HCT116 (cell line): ENCODE measurements around the gene CHAD. TPM values are rescaled to one million over a fixed set of nuclear protein-coding genes. Genes with fewer than 3 reads are reported as not detected.

Experiments
- ATAC-seq: fragments of 200-7000 bp; cut with Tn5 transposase; 2 replicates; pipeline ENCODE4 v1.9.1; 2020; ENCODE audit warnings: mild to moderate bottlenecking, moderate library complexity
- BruUV-seq: library from RNA; stranded (reverse); fragments of 400-500 nt; replicated peaks from 2 replicates; lab custom pipeline; 2021; lab: Mats Ljungman, UMichigan
- CTCF ChIA-PET: fragments of 300-600 bp; sonication (Branson Sonifier 250); formaldehyde crosslinking; loops from one replicate; lab custom pipeline; 2021; ENCODE audit warnings: antibody characterized with exemption; lab: Charles Lee
- POLR2A ChIA-PET: fragments of 300-600, 350-600 bp; sonication (Branson Sonifier 250); formaldehyde crosslinking; loops from one replicate; lab custom pipeline; 2021; ENCODE audit warnings: antibody characterized with exemption; lab: Charles Lee
- RAD21 ChIA-PET, 2 experiments: fragments of 300-600 bp; sonication (Branson Sonifier 250); formaldehyde crosslinking; loops; one replicate each; lab custom pipeline; 2023; ENCODE audit warnings: low total read pairs in 2 of 2; ENCODE audit not compliant: uncharacterized antibody in 2 of 2, unreplicated experiment in 2 of 2, low non-redundant PET in 1 of 2; lab: Charles Lee
- DNase-seq: peaks from one replicate; pipeline ENCODE4 v3.0.0-alpha.2; 2010; ENCODE audit warnings: low read depth, low spot score
- H2AFZ ChIP-seq: fragments of 200-600 bp; shearing (Covaris generic), sonication (generic); 2 replicates; pipeline ENCODE4 v1.6.1; 2017; ENCODE audit warnings: low read depth, mixed run types, mixed read lengths, antibody characterized with exemption, low read length; ENCODE audit not compliant: poor library complexity, severe bottlenecking
- H3K27ac ChIP-seq: 2 replicates; pipeline ENCODE4 v1.5.1; 2012; ENCODE audit warnings: low read depth, low read length
- H3K27me3 ChIP-seq: fragments of 200-600 bp; sonication (generic); 2 replicates; pipeline ENCODE4 v1.6.1; 2016; ENCODE audit warnings: mixed run types, low read length, mixed read lengths; ENCODE audit not compliant: insufficient read depth
- H3K36me3 ChIP-seq, 2 experiments: fragments of 200-500 bp in 1 of 2; fragments of 200-600 bp in 1 of 2; sonication (Bioruptor generic) in 1 of 2; sonication (generic) in 1 of 2; 2 replicates each; pipeline versions ENCODE4 v1.5.1 to v1.6.1; 2014 to 2016; ENCODE audit warnings: low read length in 2 of 2, inconsistent platforms in 1 of 2, mixed read lengths in 1 of 2, mixed run types in 1 of 2; ENCODE audit not compliant: insufficient read depth in 2 of 2, control insufficient read depth in 1 of 2
- H3K4me1 ChIP-seq, 2 experiments: fragments of 200-600 bp in 1 of 2; sonication (generic) in 1 of 2; 2 replicates each; pipeline versions ENCODE4 v1.5.1 to v1.6.1; 2012 to 2017; ENCODE audit warnings: low read length in 2 of 2, inconsistent platforms in 1 of 2, mild to moderate bottlenecking in 1 of 2, mixed read lengths in 1 of 2, mixed run types in 1 of 2, moderate library complexity in 1 of 2; ENCODE audit not compliant: insufficient read depth in 2 of 2, control insufficient read depth in 1 of 2
- H3K4me2 ChIP-seq: fragments of 200-600 bp; sonication (generic); 2 replicates; pipeline ENCODE4 v1.6.1; 2017; ENCODE audit warnings: mixed run types, low read length, mixed read lengths
- H3K4me3 ChIP-seq, 2 experiments: fragments of 200-600 bp in 1 of 2; sonication (generic) in 1 of 2; replicated peaks in 1 of 2; 2 replicates each; pipeline ENCODE4 v1.5.1; 2011 to 2016; ENCODE audit warnings: low read length in 2 of 2, control low read depth in 1 of 2, low read depth in 1 of 2, mild to moderate bottlenecking in 1 of 2, mixed read lengths in 1 of 2, mixed run types in 1 of 2
- H3K79me2 ChIP-seq: fragments of 200-600 bp; sonication (generic); 2 replicates; pipeline ENCODE4 v1.6.1; 2017; ENCODE audit warnings: mild to moderate bottlenecking, mixed run types, low read length, moderate library complexity, mixed read lengths; ENCODE audit not compliant: insufficient read depth
- H3K9ac ChIP-seq: fragments of 200-600 bp; sonication (generic); 2 replicates; pipeline ENCODE4 v1.6.1; 2016; ENCODE audit warnings: low read length, mixed read lengths
- H3K9me2 ChIP-seq: fragments of 200-600 bp; sonication (generic), shearing (Covaris generic); 2 replicates; pipeline ENCODE4 v1.6.1; 2017; ENCODE audit warnings: mixed run types, mild to moderate bottlenecking, moderate library complexity; ENCODE audit not compliant: insufficient read depth
- H3K9me3 ChIP-seq, 2 experiments: fragments of 200-500 bp in 1 of 2; fragments of 200-600 bp in 1 of 2; sonication (Bioruptor generic) in 1 of 2; sonication (generic) in 1 of 2; 2 replicates each; pipeline ENCODE4 v1.6.1; 2014 to 2017; ENCODE audit warnings: low read length in 2 of 2, mixed read lengths in 2 of 2, inconsistent platforms in 1 of 2, low read depth in 1 of 2, mild to moderate bottlenecking in 1 of 2, mixed run types in 1 of 2, moderate library complexity in 1 of 2; ENCODE audit not compliant: control insufficient read depth in 1 of 2, insufficient read depth in 1 of 2
- H4K20me1 ChIP-seq: fragments of 200-600 bp; sonication (generic), shearing (Covaris generic); 2 replicates; pipeline ENCODE4 v1.6.1; 2017; ENCODE audit warnings: mixed run types, mild to moderate bottlenecking, moderate library complexity; ENCODE audit not compliant: insufficient read depth
- CBX3 ChIP-seq: IDR thresholded peaks from 2 replicates; pipeline ENCODE4 v1.6.1; 2012; ENCODE audit warnings: low read depth
- CEBPB ChIP-seq: IDR thresholded peaks from 2 replicates; pipeline ENCODE4 v1.6.1; 2012; ENCODE audit warnings: low read depth
- EGR1 ChIP-seq: IDR thresholded peaks from 2 replicates; pipeline ENCODE4 v1.6.1; 2012; ENCODE audit warnings: low read depth
- ELF1 ChIP-seq: IDR thresholded peaks from 2 replicates; pipeline ENCODE4 v1.6.1; 2012; ENCODE audit warnings: low read depth, borderline replicate concordance
- EZH2phosphoT487 ChIP-seq: fragments of 200-600 bp; IDR thresholded peaks from 2 replicates; pipeline ENCODE4 v1.6.1; 2018; ENCODE audit warnings: antibody characterized with exemption, borderline replicate concordance
- FOSL1 ChIP-seq: IDR thresholded peaks from 2 replicates; pipeline ENCODE4 v1.6.1; 2012; ENCODE audit warnings: low read depth
- JUND ChIP-seq: IDR thresholded peaks from 2 replicates; pipeline ENCODE4 v1.6.1; 2012
- POLR2A ChIP-seq: IDR thresholded peaks from 2 replicates; pipeline ENCODE4 v1.7.0; 2011; ENCODE audit warnings: borderline replicate concordance; ENCODE audit not compliant: insufficient read depth, insufficient read length; ENCODE audit errors: extremely low read depth
- SIN3A ChIP-seq: IDR thresholded peaks from 2 replicates; pipeline ENCODE4 v1.6.1; 2012; ENCODE audit warnings: low read depth
- SP1 ChIP-seq: IDR thresholded peaks from 2 replicates; pipeline ENCODE4 v1.6.1; 2012; ENCODE audit warnings: low read depth
- ZNF274 ChIP-seq: fragments of 200-500 bp; sonication (Bioruptor generic); IDR thresholded peaks from 2 replicates; pipeline ENCODE4 v1.6.1; 2014; ENCODE audit warnings: mild to moderate bottlenecking, low read depth, low read length, inconsistent platforms
- intact Hi-C: fragments of 100-400 bp; cut with micrococcal nuclease; formaldehyde crosslinking; loops from 2 replicates; pipeline ENCODE4 v1.10.0; 2022
- total RNA-seq: library from RNA; stranded (reverse); gene quantifications from one replicate; pipeline ENCODE4 v1.2.1, GENCODE V29; 2021; ENCODE audit not compliant: unreplicated experiment
- TF ChIP-seq, protein P1 (sequence below): IDR thresholded peaks from 2 replicates; pipeline ENCODE4 v1.6.1; 2012
- TF ChIP-seq, protein P2 (sequence below), 3 experiments: fragments of 200-600 bp in 1 of 3; sonication (generic) in 1 of 3; IDR thresholded peaks in 2 of 3; conservative IDR thresholded peaks in 1 of 3; 2 replicates each; pipeline ENCODE4 v1.5.1; 2012 to 2017; ENCODE audit warnings: low read depth in 2 of 3, low read length in 2 of 3, antibody characterized with exemption in 1 of 3, borderline replicate concordance in 1 of 3, control low read depth in 1 of 3, mild to moderate bottlenecking in 1 of 3, mixed read lengths in 1 of 3, mixed run types in 1 of 3, moderate library complexity in 1 of 3; ENCODE audit not compliant: insufficient read depth in 1 of 3
- TF ChIP-seq, protein P3 (sequence below): IDR thresholded peaks from 2 replicates; pipeline ENCODE4 v1.6.1; 2012; ENCODE audit warnings: low read depth

CHAD gene
- total RNA-seq, 1 experiment from 2014 or later, result not detected

DNA sequence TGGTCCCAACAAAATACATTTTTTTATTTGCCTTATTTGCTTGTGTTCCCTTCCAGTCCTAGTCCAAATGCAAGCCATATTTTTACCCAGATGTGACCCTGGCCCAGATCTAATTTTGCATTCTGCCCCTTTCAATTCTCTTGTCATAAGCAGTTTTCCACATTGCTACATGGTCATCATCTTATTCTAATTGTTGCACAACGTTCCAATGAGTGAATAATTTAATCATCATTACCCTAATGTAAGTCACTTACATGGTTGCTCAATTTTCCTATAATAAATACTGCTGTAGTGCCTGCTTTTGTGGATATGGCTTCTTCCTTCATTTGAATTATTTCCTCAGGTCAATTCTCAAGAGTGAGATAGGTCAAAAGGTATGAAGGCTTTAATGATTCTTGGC lies 22.8 kb upstream of the CHAD start:
- no peaks in the 10 kb centered on the region for H3K9me3 ChIP-seq
- ChIA-PET POLR2A (no interaction called here), CTCF (interaction anchor here (0.6 to 2.5 kb wide), 2 partner anchors 10 to 132 kb away, joined by 3 to 7 read pairs; no protein-coding TSS in a partner anchor), RAD21 (no interaction called here)
- no peak for TF ChIP-seq JUND
- TF ChIP-seq EGR1, result no peak
- TF ChIP-seq, protein P1, sequence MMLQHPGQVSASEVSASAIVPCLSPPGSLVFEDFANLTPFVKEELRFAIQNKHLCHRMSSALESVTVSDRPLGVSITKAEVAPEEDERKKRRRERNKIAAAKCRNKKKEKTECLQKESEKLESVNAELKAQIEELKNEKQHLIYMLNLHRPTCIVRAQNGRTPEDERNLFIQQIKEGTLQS, result no peak
- no peak for TF ChIP-seq POLR2A
- TF ChIP-seq, protein P2, sequence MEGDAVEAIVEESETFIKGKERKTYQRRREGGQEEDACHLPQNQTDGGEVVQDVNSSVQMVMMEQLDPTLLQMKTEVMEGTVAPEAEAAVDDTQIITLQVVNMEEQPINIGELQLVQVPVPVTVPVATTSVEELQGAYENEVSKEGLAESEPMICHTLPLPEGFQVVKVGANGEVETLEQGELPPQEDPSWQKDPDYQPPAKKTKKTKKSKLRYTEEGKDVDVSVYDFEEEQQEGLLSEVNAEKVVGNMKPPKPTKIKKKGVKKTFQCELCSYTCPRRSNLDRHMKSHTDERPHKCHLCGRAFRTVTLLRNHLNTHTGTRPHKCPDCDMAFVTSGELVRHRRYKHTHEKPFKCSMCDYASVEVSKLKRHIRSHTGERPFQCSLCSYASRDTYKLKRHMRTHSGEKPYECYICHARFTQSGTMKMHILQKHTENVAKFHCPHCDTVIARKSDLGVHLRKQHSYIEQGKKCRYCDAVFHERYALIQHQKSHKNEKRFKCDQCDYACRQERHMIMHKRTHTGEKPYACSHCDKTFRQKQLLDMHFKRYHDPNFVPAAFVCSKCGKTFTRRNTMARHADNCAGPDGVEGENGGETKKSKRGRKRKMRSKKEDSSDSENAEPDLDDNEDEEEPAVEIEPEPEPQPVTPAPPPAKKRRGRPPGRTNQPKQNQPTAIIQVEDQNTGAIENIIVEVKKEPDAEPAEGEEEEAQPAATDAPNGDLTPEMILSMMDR (IDR thresholded peaks at IDR 0.05 in 2 of 3, conservative IDR thresholded peaks at IDR 0.05 in 1 of 3; ENCODE audit: borderline replicate concordance in 1 of 3, insufficient read depth in 1 of 3, low read depth in 2 of 3, low read length in 2 of 3), result no peak
- TF ChIP-seq ELF1, result no peak
- no peak for TF ChIP-seq ZNF274
- TF ChIP-seq, protein P3, sequence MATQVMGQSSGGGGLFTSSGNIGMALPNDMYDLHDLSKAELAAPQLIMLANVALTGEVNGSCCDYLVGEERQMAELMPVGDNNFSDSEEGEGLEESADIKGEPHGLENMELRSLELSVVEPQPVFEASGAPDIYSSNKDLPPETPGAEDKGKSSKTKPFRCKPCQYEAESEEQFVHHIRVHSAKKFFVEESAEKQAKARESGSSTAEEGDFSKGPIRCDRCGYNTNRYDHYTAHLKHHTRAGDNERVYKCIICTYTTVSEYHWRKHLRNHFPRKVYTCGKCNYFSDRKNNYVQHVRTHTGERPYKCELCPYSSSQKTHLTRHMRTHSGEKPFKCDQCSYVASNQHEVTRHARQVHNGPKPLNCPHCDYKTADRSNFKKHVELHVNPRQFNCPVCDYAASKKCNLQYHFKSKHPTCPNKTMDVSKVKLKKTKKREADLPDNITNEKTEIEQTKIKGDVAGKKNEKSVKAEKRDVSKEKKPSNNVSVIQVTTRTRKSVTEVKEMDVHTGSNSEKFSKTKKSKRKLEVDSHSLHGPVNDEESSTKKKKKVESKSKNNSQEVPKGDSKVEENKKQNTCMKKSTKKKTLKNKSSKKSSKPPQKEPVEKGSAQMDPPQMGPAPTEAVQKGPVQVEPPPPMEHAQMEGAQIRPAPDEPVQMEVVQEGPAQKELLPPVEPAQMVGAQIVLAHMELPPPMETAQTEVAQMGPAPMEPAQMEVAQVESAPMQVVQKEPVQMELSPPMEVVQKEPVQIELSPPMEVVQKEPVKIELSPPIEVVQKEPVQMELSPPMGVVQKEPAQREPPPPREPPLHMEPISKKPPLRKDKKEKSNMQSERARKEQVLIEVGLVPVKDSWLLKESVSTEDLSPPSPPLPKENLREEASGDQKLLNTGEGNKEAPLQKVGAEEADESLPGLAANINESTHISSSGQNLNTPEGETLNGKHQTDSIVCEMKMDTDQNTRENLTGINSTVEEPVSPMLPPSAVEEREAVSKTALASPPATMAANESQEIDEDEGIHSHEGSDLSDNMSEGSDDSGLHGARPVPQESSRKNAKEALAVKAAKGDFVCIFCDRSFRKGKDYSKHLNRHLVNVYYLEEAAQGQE, result no peak
- TF ChIP-seq EZH2phosphoT487, result no peak
- TF ChIP-seq SP1, result no peak
- no peak for TF ChIP-seq FOSL1
- no peak for TF ChIP-seq CBX3
- no peak for TF ChIP-seq SIN3A
- no peak for TF ChIP-seq CEBPB
- no peaks in the 10 kb centered on the region for H3K36me3 ChIP-seq
- H3K27ac ChIP-seq, result no peak overlapping the region
- BruUV-seq, result no TSS peak
- intact Hi-C loops, result no loop called here
- peaks cover 9 to 29% of the 10 kb centered on the region in 2 experiments for H3K4me1 ChIP-seq
- no peak overlapping the region for H3K4me3 ChIP-seq
- no peaks in the 10 kb centered on the region for H3K79me2 ChIP-seq
- ATAC-seq (no peak), DNase-seq (no peak)
- no peaks in the 10 kb centered on the region for H3K9me2 ChIP-seq
- no peaks in the 10 kb centered on the region for H4K20me1 ChIP-seq
- H3K9ac ChIP-seq, result no peak overlapping the region
- no peak overlapping the region for H2AFZ ChIP-seq
- H3K4me2 ChIP-seq, result no peak overlapping the region
- H3K27me3 ChIP-seq, result no peaks in the 10 kb centered on the region
